Activated naive CD8-positive, alpha-beta T cell treated with anti-CD3 and anti-CD28 coated beads for 36 hours (primary cell): ENCODE data around the gene IFNK. TPM values are rescaled to one million over a fixed set of nuclear protein-coding genes. Genes with fewer than 3 reads are reported as not detected.
"Not testable (repeated sequence)": the region's sequence is repeated elsewhere in the genome, so short reads cannot be mapped to it uniquely, and the experiment has no call there.

Experiments used
- DNase-seq: peaks from one replicate; pipeline ENCODE4 v3.0.0; 2021
- H3K27ac Mint-ChIP-seq: one replicate; pipeline ENCODE4 v1.8.0; 2022; ENCODE audit warnings: mild to moderate bottlenecking, moderate library complexity, mixed read lengths
- H3K27me3 Mint-ChIP-seq: one replicate; pipeline ENCODE4 v1.8.0; 2022; ENCODE audit warnings: mild to moderate bottlenecking, mixed read lengths
- H3K36me3 Mint-ChIP-seq: one replicate; pipeline ENCODE4 v1.8.0; 2021; ENCODE audit warnings: mild to moderate bottlenecking, mixed read lengths
- H3K4me1 Mint-ChIP-seq: one replicate; pipeline ENCODE4 v1.8.0; 2021; ENCODE audit warnings: mixed read lengths
- H3K4me3 Mint-ChIP-seq: one replicate; pipeline ENCODE4 v1.8.0; 2022; ENCODE audit warnings: mild to moderate bottlenecking, moderate library complexity, mixed read lengths
- H3K9me3 Mint-ChIP-seq: one replicate; pipeline ENCODE4 v1.8.0; 2022; ENCODE audit warnings: mixed read lengths
- total RNA-seq, 2 experiments: library from RNA; stranded (reverse); gene quantifications; one replicate each; pipeline ENCODE4 v1.2.3, GENCODE V29; 2021

The IFNK gene
- total RNA-seq, 2 experiments from 2014 or later: not detected

- no peak overlapping the region for H3K27ac Mint-ChIP-seq
- H3K36me3 Mint-ChIP-seq: peaks cover 4% of the 10 kb centered on the region
- no peak overlapping the region for H3K4me3 Mint-ChIP-seq
- peaks cover 7% of the 10 kb centered on the region for H3K4me1 Mint-ChIP-seq
- H3K9me3 Mint-ChIP-seq: no peaks in the 10 kb centered on the region
- no peak for DNase-seq
- H3K27me3 Mint-ChIP-seq: no peaks in the 10 kb centered on the region
Measured at GRCh38 chr9:27499451-27499850, 24.6 kb upstream of the IFNK start.

- not testable (repeated sequence) for DNase-seq, H3K27ac Mint-ChIP-seq, H3K4me3 Mint-ChIP-seq, H3K36me3 Mint-ChIP-seq, H3K9me3 Mint-ChIP-seq, H3K27me3 Mint-ChIP-seq, H3K4me1 Mint-ChIP-seq
Measured at GRCh38 chr9:27500902-27501301, 23.2 kb upstream of the IFNK start.

GRCh38 chr9:27503623-27504022 is 20.5 kb upstream of the IFNK start:
- Mint-ChIP-seq H3K9me3 (no peaks in the 10 kb centered on the region), H3K27ac (no peak overlapping the region), H3K4me1 (peaks cover 12% of the 10 kb centered on the region), H3K4me3 (no peak overlapping the region), H3K27me3 (no peaks in the 10 kb centered on the region), H3K36me3 (peaks cover 1% of the 10 kb centered on the region)
- no peak for DNase-seq

GRCh38 chr9:27504259-27504658 is 19.8 kb upstream of the IFNK start:
- H3K9me3 Mint-ChIP-seq: no peaks in the 10 kb centered on the region
- H3K27ac Mint-ChIP-seq: no peak overlapping the region
- peaks cover 1% of the 10 kb centered on the region for H3K36me3 Mint-ChIP-seq
- no peak overlapping the region for H3K4me3 Mint-ChIP-seq
- no peaks in the 10 kb centered on the region for H3K27me3 Mint-ChIP-seq
- no peak for DNase-seq
- peaks cover 9% of the 10 kb centered on the region for H3K4me1 Mint-ChIP-seq

GRCh38 chr9:27505744-27506161 is 18.3 kb upstream of the IFNK start:
- peaks cover 1% of the 10 kb centered on the region for H3K36me3 Mint-ChIP-seq
- DNase-seq: no peak
- no peak overlapping the region for H3K27ac Mint-ChIP-seq
- peaks cover 4% of the 10 kb centered on the region for H3K4me1 Mint-ChIP-seq
- H3K27me3 Mint-ChIP-seq: no peaks in the 10 kb centered on the region
- H3K9me3 Mint-ChIP-seq: no peaks in the 10 kb centered on the region
- H3K4me3 Mint-ChIP-seq: no peak overlapping the region

GRCh38 chr9:27506981-27507380 is 17.1 kb upstream of the IFNK start:
- Mint-ChIP-seq H3K4me3 (no peak overlapping the region), H3K27ac (no peak overlapping the region), H3K36me3 (no peaks in the 10 kb centered on the region), H3K4me1 (peaks cover 4% of the 10 kb centered on the region), H3K9me3 (no peaks in the 10 kb centered on the region), H3K27me3 (no peaks in the 10 kb centered on the region)
- no peak for DNase-seq

- H3K36me3 Mint-ChIP-seq: peaks cover 4% of the 10 kb centered on the region
- H3K9me3 Mint-ChIP-seq: no peaks in the 10 kb centered on the region
- H3K4me1 Mint-ChIP-seq: peaks cover 3% of the 10 kb centered on the region
- no peak for DNase-seq
- no peak overlapping the region for H3K27ac Mint-ChIP-seq
- H3K27me3 Mint-ChIP-seq: no peaks in the 10 kb centered on the region
- H3K4me3 Mint-ChIP-seq: no peak overlapping the region
Measured at GRCh38 chr9:27510780-27511179, 13.3 kb upstream of the IFNK start.

GRCh38 chr9:27511771-27512170 is 12.3 kb upstream of the IFNK start:
- no peak overlapping the region for H3K4me3 Mint-ChIP-seq
- H3K4me1 Mint-ChIP-seq: no peaks in the 10 kb centered on the region
- no peak overlapping the region for H3K27ac Mint-ChIP-seq
- H3K9me3 Mint-ChIP-seq: no peaks in the 10 kb centered on the region
- H3K36me3 Mint-ChIP-seq: peaks cover 4% of the 10 kb centered on the region
- no peaks in the 10 kb centered on the region for H3K27me3 Mint-ChIP-seq
- no peak for DNase-seq

GRCh38 chr9:27514551-27514950 is 9.5 kb upstream of the IFNK start:
- H3K9me3 Mint-ChIP-seq: no peaks in the 10 kb centered on the region
- H3K4me3 Mint-ChIP-seq: no peak overlapping the region
- peaks cover 6% of the 10 kb centered on the region for H3K36me3 Mint-ChIP-seq
- no peak overlapping the region for H3K27ac Mint-ChIP-seq
- no peaks in the 10 kb centered on the region for H3K4me1 Mint-ChIP-seq
- H3K27me3 Mint-ChIP-seq: no peaks in the 10 kb centered on the region
- no peak for DNase-seq

GRCh38 chr9:27518006-27518405 is 6.1 kb upstream of the IFNK start:
- peaks cover 6% of the 10 kb centered on the region for H3K36me3 Mint-ChIP-seq
- H3K27me3 Mint-ChIP-seq: no peaks in the 10 kb centered on the region
- H3K4me1 Mint-ChIP-seq: no peaks in the 10 kb centered on the region
- DNase-seq: no peak
- H3K9me3 Mint-ChIP-seq: no peaks in the 10 kb centered on the region
- no peak overlapping the region for H3K4me3 Mint-ChIP-seq
- H3K27ac Mint-ChIP-seq: no peak overlapping the region

- no peaks in the 10 kb centered on the region for H3K4me1 Mint-ChIP-seq
- DNase-seq: no peak
- peaks cover 2% of the 10 kb centered on the region for H3K36me3 Mint-ChIP-seq
- H3K27me3 Mint-ChIP-seq: no peaks in the 10 kb centered on the region
- no peak overlapping the region for H3K4me3 Mint-ChIP-seq
- no peaks in the 10 kb centered on the region for H3K9me3 Mint-ChIP-seq
- H3K27ac Mint-ChIP-seq: no peak overlapping the region
Measured at GRCh38 chr9:27518809-27519208, 5.3 kb upstream of the IFNK start.

GRCh38 chr9:27519466-27520465 is 4.3 kb upstream of the IFNK start:
- no peaks in the 10 kb centered on the region for H3K9me3 Mint-ChIP-seq
- no peaks in the 10 kb centered on the region for H3K4me1 Mint-ChIP-seq
- no peaks in the 10 kb centered on the region for H3K27me3 Mint-ChIP-seq
- H3K4me3 Mint-ChIP-seq: no peak overlapping the region
- no peak for DNase-seq
- no peak overlapping the region for H3K27ac Mint-ChIP-seq
- H3K36me3 Mint-ChIP-seq: peaks cover 2% of the 10 kb centered on the region

- Mint-ChIP-seq H3K4me3 (no peak overlapping the region), H3K4me1 (no peaks in the 10 kb centered on the region), H3K9me3 (no peaks in the 10 kb centered on the region), H3K27me3 (no peaks in the 10 kb centered on the region), H3K27ac (no peak overlapping the region), H3K36me3 (peaks cover 2% of the 10 kb centered on the region)
- DNase-seq: no peak
Measured at GRCh38 chr9:27520986-27521385, 3.1 kb upstream of the IFNK start.

- no peaks in the 10 kb centered on the region for H3K9me3 Mint-ChIP-seq
- no peak overlapping the region for H3K4me3 Mint-ChIP-seq
- peaks cover 2% of the 10 kb centered on the region for H3K4me1 Mint-ChIP-seq
- H3K27ac Mint-ChIP-seq: no peak overlapping the region
- DNase-seq: no peak
- peaks cover 1% of the 10 kb centered on the region for H3K36me3 Mint-ChIP-seq
- peaks cover 18% of the 10 kb centered on the region for H3K27me3 Mint-ChIP-seq
Measured at GRCh38 chr9:27523141-27523540, 949 bp upstream of the IFNK start.

GRCh38 chr9:27527702-27528075 is 3.6 kb downstream of the IFNK start:
- H3K36me3 Mint-ChIP-seq: peaks cover 2% of the 10 kb centered on the region
- peaks cover 8% of the 10 kb centered on the region for H3K4me1 Mint-ChIP-seq
- DNase-seq: no peak
- H3K9me3 Mint-ChIP-seq: no peaks in the 10 kb centered on the region
- H3K4me3 Mint-ChIP-seq: no peak overlapping the region
- H3K27me3 Mint-ChIP-seq: peaks cover 20% of the 10 kb centered on the region
- no peak overlapping the region for H3K27ac Mint-ChIP-seq
